MCF 10A (cell line): ENCODE measurements around the gene SLC22A23. TPM values are rescaled to one million over a fixed set of nuclear protein-coding genes. Genes with fewer than 3 reads are reported as not detected.
A peak's percentile ranks its signal among the peaks of the same experiment; 100 is the strongest.

ENCODE experiments used
- BruUV-seq: library from RNA; stranded (reverse); fragments of 400-500 nt; replicated peaks from 2 replicates; lab custom pipeline; 2021; lab: Mats Ljungman, UMichigan
- CTCF ChIA-PET: fragments of 300-600 bp; sonication (Branson Sonifier 250); formaldehyde crosslinking; extraction: SDS; loops from one replicate; lab custom pipeline; 2021; ENCODE audit warnings: antibody characterized with exemption, inconsistent platforms; lab: Yijun Ruan, JAX
- POLR2A ChIA-PET: fragments of 300-600, 350-650 bp; sonication (Branson Sonifier 250); formaldehyde crosslinking; extraction: SDS; loops from one replicate; lab custom pipeline; 2020; ENCODE audit warnings: antibody characterized with exemption, inconsistent platforms; lab: Yijun Ruan, JAX
- DNase-seq: peaks from one replicate; pipeline ENCODE4 v3.0.0-alpha.2; 2018; ENCODE audit not compliant: unreplicated experiment
- H3K27ac Mint-ChIP-seq: one replicate; pipeline ENCODE4 v1.8.0; 2022; ENCODE audit warnings: mild to moderate bottlenecking, low read depth, mixed read lengths; ENCODE audit not compliant: unreplicated experiment
- H3K27me3 Mint-ChIP-seq: one replicate; pipeline ENCODE4 v1.8.0; 2022; ENCODE audit warnings: mixed read lengths; ENCODE audit not compliant: insufficient read depth, unreplicated experiment
- H3K36me3 Mint-ChIP-seq: one replicate; pipeline ENCODE4 v1.8.0; 2022; ENCODE audit warnings: mild to moderate bottlenecking, moderate library complexity, mixed read lengths; ENCODE audit not compliant: insufficient read depth, unreplicated experiment
- H3K4me1 Mint-ChIP-seq: one replicate; pipeline ENCODE4 v1.8.0; 2022; ENCODE audit warnings: mixed read lengths; ENCODE audit not compliant: insufficient read depth, unreplicated experiment
- H3K4me3 Mint-ChIP-seq: one replicate; pipeline ENCODE4 v1.8.0; 2022; ENCODE audit warnings: mild to moderate bottlenecking, moderate library complexity, mixed read lengths; ENCODE audit not compliant: unreplicated experiment
- H3K9me3 Mint-ChIP-seq: one replicate; pipeline ENCODE4 v1.8.0; 2022; ENCODE audit warnings: mixed read lengths; ENCODE audit not compliant: unreplicated experiment
- CTCF ChIP-seq: fragments of 200-600 bp; IDR thresholded peaks from one replicate; pipeline ENCODE4 v1.8.0; 2022; ENCODE audit warnings: antibody characterized with exemption, mild to moderate bottlenecking; ENCODE audit not compliant: unreplicated experiment
- intact Hi-C: fragments of 100-400 bp; cut with micrococcal nuclease; formaldehyde crosslinking; loops from 2 replicates; pipeline ENCODE4 v1.14.1; 2022
- total RNA-seq: library from RNA; stranded (reverse); gene quantifications from 2 replicates; pipeline ENCODE4 v1.2.3, GENCODE V29; 2022

Gene SLC22A23
- total RNA-seq, 1 experiment from 2014 or later = 11.9 TPM

GRCh38 chr6:3288711-3289663 lies 167.9 kb downstream of the SLC22A23 start:
- POLR2A ChIA-PET = interaction anchor here (0.6 to 0.7 kb wide), 2 partner anchors 132 to 445 kb away, joined by 3 to 4 read pairs; no protein-coding TSS in a partner anchor
- CTCF ChIA-PET = interaction anchor here (0.5 kb wide), 1 partner anchor 457 kb away, joined by 4 read pairs; no protein-coding TSS in a partner anchor
- Mint-ChIP-seq H3K9me3 (no peaks in the 10 kb centered on the region), H3K27ac (no peak overlapping the region), H3K27me3 (no peaks in the 10 kb centered on the region), H3K4me3 (no peak overlapping the region), H3K36me3 (peaks cover 6% of the 10 kb centered on the region), H3K4me1 (no peaks in the 10 kb centered on the region)
- DNase-seq = no peak
- no TSS peak for BruUV-seq
- no peak for TF ChIP-seq CTCF
- intact Hi-C loops = no loop called here

- Mint-ChIP-seq H3K36me3 (peaks cover 6% of the 10 kb centered on the region), H3K4me1 (no peaks in the 10 kb centered on the region), H3K4me3 (no peak overlapping the region), H3K9me3 (no peaks in the 10 kb centered on the region), H3K27me3 (no peaks in the 10 kb centered on the region), H3K27ac (no peak overlapping the region)
- no TSS peak for BruUV-seq
- no peak for DNase-seq
- CTCF ChIA-PET = no interaction called here
- TF ChIP-seq CTCF = no peak
- intact Hi-C loops = no loop called here
- POLR2A ChIA-PET = interaction anchor here (0.6 kb wide), 1 partner anchor 131 kb away, joined by 3 read pairs; no protein-coding TSS in a partner anchor
These were observed 168.7 kb downstream of the SLC22A23 start for GRCh38 chr6:3287976-3288707.

GRCh38 chr6:3287308-3287707 lies 169.5 kb downstream of the SLC22A23 start:
- POLR2A ChIA-PET = no interaction called here

More at GRCh38 chr6:3287308-3287707, 169.5 kb downstream of the SLC22A23 start:
- BruUV-seq = no TSS peak
- intact Hi-C loops = no loop called here
- CTCF ChIA-PET = no interaction called here
- no peaks in the 10 kb centered on the region for H3K27me3 Mint-ChIP-seq
- no peak overlapping the region for H3K27ac Mint-ChIP-seq
- H3K4me3 Mint-ChIP-seq = no peak overlapping the region
- no peak for TF ChIP-seq CTCF
- peaks cover 4% of the 10 kb centered on the region for H3K4me1 Mint-ChIP-seq
- no peaks in the 10 kb centered on the region for H3K9me3 Mint-ChIP-seq
- DNase-seq = peak; percentile 18
- peaks cover 6% of the 10 kb centered on the region for H3K36me3 Mint-ChIP-seq
